ENCODE measurements around the gene ZNF354B.
A peak's percentile ranks its signal among the peaks of the same experiment; 100 is the strongest.
"Not testable (repeated sequence)": the region's sequence is repeated elsewhere in the genome, so short reads cannot be mapped to it uniquely, and the experiment has no call there.

Gene ZNF354B

DNA sequence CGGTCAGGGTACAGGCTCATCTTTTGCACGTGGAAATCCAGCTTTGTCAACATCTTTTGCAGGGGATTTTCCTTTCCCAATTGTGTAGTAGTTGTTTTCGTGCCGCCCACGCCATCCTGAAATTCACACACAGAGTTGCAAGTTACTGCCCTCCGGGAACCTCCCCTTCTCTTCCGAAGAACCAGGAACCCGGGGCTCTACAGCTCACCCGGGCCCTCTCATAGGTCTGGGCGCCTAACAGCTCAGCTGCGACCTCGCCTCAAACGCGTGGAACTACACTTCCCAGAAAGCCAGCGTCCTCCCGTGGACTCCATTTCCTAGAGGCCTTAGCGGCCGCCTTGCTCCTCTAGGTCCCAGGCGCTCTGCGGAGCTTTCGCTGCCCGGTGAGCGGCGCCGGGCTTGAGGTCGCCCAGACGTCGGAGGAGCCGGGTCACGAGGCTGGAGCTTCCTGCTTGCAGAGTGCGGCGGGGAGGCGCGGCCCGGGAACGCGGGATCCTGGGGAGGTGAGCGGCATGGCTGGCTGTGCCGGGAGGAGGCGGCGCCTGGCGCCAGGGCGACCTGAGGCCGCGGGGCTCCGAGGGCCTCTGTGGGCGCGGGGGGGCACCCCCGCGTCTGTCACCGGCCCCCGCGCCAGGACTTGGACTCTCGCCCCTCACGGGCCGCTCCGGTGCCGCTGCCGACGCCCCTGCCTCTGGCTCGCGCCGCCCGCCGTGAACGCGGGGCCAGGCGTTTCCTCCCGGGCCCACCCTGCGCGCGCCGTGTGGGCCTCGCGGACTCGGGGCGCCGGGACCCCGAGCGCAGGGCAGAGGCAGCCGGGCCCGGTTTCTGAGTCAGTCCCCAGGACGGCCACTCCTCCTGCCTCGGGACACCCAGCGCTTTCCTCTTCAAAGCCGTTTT is at the start of gene ZNF354B:
Gene ZNF354B, plus strand, starts transcription at position 329 of the 897 bp plus-strand sequence. CDS start 1,095 bp downstream, outside the sequence.
- peak; percentile 95 to 97 for DNase-seq

DNA sequence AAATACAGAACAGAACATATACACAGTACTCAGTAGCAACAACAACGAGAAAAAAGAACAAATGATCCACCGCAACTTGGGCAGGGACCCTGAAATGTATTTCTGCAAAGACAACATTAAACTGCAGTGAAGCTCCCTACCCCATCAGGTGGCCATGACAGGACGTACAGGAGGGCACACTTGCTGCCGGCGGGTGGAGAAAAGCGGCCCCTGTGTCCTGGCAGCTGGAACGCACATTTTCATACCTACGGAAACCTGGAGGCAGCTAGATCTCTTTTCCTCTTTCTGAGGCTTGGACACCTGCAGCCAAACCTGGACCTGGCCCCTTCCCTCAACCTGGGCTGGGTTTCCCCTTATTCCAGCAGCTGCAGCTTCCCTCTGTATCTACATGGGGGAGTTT is 42.2 kb upstream of the ZNF354B start:
- DNase-seq = no peak

DNA sequence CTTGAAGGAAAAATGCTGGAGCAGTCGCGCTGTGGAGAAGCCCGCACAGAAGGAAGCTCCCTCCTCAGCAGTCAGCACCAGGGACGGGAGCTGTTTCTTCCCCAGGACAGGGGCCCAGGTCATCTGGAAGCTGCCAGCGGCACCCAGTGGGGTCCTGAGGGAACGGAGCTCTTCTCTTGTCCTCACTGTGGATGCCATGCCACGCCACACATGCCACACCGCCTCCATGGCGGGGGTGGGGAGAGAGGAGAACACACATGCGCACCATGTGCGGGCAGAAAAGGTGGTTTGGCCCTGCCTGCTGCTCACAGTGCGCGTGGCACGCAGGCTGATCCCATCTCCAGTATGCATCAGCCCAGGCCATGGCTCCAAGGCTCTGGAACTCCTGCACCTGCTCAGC is 41.7 kb upstream of the ZNF354B start:
- no peak for DNase-seq

DNA sequence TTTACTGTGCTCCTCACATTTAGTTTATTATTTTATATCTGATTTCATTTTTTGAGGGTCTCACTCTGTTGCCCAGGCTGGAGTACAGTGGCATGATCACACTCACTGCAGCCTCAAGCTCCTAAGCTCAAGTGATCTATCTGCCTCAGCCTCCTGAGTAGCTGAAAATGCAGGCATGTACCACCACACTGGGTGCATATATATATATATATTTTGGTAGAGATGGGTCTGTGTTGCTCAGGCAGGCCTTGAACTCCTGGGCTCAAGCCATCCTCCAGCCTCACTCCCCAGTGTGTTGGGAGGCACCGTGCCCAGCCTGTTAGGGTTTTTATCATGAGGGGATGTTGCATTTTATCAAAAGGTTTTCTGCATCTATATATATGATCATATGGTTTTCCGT is 39.8 kb upstream of the ZNF354B start:
- DNase-seq = no peak

DNA sequence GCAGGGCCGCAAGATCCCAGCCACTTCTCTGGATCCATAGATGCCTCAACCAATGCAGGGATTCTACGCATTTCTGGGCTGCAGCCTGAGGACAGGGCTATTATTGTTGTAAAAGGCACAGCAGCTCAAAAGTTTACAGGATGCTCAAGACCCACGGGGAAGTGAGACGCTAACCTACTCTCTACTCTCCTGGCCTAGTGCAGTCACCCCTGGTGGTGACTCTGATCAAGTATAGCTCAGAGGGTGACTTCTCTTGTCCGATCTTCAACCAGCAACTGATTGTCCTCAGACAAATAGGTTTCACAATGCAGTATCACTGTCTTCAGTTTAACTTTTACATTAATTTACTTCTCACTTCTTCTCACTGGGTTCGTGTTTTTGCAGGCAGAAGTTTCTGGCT is 34.3 kb upstream of the ZNF354B start:
- no peak for DNase-seq

DNA sequence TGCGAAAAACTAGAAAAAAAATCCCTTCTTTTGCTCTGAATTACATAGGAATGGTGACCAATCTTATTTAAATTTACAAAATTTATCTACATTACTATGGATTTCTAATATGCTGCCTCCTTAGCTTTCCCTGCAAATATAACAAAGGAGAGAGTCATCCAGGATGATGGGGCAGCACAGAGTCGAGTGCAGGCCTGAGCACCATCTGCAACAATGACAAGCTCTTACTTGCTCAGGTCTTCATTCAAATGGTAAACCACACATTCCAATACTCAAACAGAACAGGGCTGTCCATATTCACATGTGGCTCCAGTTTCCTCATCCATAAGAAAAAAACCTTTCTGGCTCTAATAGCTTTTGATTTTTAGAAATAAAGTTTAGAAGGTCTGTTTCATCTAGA is 33.5 kb upstream of the ZNF354B start:
- no peak for DNase-seq

DNA sequence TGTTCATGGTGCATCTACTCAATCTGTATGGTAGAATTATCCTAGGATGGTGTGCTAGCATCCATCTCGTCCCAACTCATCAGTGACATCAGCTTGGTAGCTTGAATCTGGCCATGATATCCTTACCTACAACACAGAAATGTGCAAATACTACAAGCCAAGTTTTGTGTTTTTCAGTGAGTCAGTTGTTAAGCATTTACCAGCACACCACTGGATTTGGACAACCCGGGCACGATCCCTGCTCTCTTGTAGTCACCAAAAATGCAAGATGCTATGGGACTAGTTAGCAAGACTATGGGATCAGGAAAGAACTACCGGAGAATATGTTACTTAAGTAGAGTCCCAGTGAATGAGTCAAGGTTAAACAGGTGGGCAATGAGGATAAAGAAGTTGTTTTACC is 32.1 kb upstream of the ZNF354B start:
- DNase-seq = no peak

DNA sequence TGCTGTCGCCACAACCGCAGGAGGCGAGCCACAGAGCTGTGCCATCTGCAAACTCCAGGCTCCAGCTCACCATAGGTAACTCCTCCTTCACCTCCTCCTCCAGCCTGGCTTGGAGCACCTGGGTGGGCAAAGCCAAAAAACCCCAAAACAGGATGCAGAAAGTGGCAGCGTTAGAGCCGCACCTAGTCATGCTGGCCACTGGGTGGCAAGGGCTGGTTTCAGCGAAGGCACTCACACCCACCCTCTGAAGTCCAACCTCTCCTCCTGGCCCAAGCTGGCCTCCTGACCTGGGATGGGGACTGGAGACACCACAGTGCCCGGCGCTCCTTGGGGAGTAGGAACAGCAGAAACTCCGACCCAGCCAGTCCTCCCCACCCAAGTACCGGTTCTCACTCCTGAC is 28.7 kb upstream of the ZNF354B start:
- no peak for DNase-seq

DNA sequence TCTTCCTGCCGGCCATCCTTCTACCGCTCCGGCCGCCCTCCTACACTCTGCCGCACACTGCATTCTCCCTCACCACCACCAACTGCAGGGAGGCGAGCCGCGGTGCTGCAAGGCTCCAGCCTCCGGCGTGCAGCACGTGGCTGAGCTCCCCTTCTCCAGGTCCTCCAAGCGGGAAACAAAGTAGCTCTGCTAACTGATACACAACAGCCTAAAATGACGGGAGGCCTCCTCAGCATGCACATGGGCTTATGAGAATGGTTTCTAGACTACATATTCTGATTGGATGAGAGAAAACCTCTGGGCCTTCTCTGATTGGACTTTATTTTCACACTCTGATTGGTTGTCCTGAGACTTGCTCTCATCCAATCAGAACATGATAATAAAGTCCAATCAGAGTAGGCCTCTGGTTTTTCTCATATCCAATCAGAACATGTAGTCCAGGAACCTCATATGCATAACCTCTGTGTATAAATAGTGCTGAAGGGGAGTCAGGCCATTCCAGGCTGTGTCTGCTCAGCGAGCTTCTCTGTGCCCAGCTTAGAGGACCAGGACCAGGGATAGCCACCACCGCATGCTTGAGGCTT is 27.0 kb upstream of the ZNF354B start:
- no peak for DNase-seq

DNA sequence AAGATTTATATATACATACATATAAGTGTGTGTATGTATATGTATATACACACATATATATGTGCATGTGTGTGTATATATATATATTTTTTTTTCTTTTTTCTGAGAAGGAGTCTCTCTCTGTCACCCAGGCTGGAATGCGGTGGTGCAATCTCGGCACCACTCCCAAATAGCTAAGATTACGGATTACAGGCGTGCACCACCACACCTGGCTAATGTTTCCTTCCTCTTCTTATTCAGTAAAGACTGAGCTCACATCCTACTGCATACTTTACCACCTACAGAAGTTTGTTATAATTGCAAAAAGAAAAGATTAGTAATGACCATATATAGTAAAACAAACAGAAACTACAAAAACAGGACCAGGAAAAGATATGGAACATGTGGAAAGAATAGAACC is 23.1 kb upstream of the ZNF354B start:
- DNase-seq = no peak

DNA sequence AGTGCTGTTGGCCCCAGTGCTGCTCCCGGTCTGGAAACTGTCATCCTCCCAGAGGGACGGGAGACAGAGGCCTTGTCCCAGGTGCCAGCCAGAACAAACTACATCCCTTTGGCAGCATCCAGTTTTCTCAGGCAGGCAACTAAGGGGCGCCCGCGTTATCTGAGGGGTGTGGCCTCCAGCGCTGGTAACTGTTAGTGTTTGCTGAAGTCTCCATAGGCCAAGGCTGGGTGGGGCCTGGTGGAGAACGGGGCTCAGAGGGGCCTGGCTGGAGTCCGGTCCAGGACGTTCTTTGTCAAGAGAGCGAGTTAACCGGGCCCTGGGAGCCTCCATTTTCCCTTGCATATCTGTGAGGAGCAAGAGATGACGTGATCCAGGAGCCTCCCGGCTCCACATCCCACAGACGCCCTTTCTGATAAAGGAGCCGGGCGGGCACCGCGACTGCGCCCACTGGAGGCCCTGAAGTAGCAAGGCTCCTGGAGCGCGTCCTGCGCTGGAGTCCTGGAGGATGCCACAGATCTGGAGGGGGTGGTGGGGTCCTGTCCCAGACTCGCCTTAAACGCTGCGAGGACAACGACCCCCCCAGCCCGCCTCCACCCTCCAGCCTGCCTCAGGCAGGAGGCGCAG is 20.9 kb upstream of the ZNF354B start:
- not testable (repeated sequence) for DNase-seq

DNA sequence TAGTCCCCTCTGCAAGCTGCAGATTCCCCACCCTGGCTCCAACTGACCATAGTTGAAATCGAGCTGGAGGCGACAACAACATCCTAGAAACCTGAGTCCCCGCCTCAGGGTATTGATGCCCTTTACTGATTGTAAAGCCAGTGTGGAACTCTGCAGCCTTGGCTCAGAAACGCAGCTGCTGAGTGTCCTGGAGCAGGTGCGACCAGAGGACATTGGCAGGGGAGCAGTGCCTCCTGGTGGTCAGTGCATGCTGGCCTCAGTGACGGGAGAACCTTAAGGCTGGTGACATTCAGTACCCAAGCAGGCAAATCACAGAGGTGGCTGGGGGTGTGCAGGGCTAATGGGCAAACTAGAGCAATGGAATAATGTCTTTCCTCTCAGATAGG is 20.4 kb upstream of the ZNF354B start:
- peak in 1 of 2 experiments; percentile 3 for DNase-seq

DNA sequence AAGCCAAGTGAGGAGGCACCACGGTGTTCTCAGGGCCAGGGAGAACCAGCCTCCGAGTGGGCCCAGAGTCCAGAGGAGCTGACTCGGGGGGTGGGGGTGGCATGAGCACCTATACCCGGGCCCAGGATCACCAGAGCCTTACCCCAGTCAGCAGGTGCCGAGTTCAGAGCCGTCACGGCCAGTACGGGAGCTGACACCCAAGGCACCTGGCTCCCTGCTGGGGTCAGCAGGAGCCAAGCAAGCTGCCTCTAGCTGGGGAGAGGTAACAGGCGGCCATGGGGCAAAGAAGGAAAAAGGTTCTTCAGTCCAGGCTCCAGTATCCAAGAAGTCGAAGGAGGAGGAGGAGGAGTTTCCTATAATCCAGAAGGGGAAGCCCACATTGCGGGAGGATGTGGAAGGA is 19.4 kb upstream of the ZNF354B start:
- DNase-seq = not testable (repeated sequence)

DNA sequence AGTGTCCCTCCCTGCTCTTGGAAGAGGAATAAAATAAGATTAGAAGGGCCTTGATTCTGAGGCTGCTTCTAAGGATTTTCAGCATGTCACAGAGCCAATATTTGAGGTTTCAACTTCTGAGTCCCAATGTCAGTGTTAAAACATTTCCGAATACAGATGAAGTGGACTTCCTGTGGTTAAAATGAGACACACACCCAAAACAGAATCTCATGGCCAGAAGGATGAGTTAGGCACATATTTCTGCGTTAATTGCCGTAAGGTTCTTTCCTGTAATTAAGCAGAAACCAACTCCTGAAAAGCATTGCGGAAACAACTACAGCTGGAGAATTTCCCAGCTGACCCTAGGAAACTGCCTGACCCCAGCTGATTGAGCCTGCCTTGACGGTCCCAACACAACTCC is 10.4 kb upstream of the ZNF354B start:
- no peak for DNase-seq

DNA sequence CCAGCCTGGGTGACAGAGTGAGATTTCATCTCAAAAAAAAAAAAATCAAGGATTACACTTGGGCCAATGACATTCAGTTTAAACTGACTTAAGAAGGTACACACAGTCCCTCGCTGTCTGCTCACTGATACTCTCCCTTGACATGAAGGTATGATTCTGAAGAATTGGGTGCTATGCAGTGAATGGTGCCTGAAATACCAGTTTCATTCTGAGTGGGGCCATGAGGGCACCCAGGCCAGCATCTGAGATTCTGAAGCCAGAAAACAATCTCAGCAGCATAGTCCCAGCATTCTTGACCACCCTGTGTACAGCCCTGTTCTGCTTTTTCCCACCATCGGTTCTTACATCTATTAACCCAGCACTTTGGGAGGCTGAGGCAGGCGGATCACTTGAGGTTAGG is 7.8 kb upstream of the ZNF354B start:
- no peak for DNase-seq

DNA sequence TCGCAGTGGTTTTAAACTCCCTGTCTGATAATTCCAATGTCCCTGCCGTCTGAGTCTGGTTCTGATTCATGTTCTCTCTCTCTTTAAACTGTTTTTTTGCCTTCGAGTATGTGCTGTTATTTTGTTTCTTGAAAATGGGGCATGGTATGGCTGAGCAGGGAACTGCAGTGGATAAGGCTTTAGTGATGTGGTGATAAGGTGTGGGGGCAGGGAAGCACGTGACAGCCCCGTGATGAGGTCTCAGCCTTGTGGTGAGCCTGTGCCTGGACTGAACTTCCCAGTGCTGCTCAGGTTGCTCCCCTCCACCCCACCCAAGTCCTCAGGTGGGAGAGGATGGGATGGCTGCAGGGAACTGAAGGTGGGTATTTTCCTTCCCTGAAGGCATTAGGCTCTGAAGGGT is 5.5 kb upstream of the ZNF354B start:
- no peak for DNase-seq

DNA sequence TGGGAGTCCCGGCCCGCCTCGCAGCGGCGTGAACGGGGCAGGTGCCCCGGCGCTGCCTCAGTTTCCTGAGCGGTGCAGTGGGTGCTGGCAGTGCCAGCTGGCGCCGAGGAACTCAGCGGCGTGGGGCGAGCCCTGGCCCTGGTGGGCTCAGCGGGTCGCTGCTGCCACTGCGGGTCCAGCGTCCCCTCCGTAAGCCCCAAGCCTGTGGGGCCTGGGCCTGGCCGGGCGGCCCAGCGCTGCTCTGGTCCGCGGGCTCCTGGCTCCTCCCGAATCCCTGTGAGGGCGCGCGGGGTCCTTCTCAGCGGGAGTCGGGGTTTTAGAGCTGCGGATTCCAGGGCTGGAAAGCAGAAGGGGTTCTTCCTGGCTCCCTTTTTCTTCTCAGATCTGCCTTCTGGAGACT is 862 bp downstream of the ZNF354B start:
- DNase-seq = not testable (repeated sequence)

DNA sequence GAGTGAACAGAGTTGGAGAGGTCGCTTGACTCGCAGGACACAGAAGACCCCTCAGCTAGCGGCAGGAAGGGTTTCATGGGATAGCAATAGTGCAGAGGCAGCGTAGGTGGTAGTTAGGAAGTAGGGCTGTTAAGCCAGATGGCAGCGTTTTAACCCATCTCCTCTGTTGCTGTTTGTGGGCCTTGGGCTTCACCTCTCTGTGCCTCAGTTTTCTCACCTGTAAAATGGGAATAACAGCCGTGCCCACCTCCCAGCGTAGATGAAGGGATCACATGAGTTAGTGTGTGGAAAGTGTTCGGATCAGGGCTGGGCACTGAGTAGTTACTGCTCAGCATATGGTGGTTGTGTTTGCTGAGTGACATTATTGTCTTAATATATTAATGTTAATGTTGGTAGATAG is 1.9 kb downstream of the ZNF354B start:
- DNase-seq = no peak

DNA sequence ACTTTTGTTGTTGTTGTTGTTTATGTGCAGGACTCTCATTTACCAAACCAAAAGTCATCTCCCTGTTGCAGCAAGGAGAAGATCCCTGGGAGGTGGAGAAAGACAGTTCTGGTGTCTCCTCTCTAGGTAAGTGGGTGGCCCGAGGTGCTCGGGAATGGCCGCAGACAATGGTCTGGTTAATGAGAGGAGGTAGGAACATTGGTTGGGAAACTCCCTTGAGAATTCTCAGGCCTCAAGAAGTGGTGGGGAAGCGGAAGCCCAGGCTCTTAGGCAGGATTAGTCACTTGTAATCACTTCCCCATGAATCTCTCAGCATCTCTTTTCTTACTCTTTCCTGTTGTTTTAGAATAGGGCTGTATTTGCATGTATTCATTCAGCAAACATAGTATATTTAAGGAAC is 7.2 kb downstream of the ZNF354B start:
- no peak for DNase-seq

DNA sequence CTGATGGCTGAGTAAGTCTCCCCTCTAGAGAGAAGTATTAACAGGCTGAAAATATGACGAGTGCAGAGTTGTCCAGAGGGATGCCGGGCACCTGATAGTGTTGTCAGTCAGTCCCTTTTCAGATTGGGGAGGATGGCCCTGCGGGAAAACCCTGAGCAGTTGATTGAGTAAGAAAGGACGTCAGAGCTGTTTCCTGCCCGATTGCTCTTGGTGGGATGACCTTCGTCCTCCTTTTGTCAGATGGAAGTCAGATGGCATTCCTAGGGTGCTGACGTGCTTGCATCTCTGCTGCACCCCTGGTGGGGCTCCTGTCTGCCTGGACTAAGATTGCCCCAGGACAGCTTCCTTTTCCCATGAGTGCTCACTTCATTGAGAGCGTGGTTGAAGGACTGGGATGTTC is 9.8 kb downstream of the ZNF354B start:
- DNase-seq = no peak

DNA sequence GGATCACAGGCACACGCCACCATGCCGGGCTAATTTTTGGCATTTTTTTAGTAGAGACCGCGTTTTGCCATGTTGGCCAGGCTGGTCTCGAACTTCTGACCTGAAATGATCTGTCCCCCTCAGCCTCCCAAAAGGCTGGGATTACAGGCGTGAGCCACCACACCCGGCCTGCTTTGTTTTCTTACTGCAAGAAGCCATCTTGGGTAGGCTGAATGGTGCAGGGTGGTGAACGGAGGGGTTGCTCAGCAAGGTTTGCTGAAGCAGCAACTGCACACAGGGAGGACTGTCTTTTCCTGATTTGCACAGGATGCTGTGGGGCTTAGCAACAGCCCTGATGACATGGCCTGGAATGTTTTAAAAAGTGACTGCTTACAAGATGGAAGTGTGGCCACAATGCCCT is 10.7 kb downstream of the ZNF354B start:
- DNase-seq = no peak

DNA sequence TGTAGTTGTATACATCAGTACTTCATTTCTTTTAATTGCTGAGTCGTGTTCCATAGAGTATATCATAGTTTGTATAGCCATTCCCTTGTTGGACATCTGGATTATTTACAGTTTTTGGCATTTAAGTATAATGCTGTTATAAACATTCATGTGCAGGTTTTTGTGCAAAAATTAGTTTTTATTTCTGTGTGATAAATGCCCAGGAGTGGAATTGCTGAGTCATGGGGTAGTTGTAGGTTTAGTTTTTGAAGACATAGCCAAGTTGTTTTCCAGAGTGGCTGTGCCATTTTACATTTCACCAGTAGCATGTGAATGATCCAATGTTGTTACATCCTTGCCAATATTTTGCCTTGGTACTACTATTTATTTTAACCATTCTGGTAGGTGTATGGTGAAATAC is 12.5 kb downstream of the ZNF354B start:
- DNase-seq = no peak

DNA sequence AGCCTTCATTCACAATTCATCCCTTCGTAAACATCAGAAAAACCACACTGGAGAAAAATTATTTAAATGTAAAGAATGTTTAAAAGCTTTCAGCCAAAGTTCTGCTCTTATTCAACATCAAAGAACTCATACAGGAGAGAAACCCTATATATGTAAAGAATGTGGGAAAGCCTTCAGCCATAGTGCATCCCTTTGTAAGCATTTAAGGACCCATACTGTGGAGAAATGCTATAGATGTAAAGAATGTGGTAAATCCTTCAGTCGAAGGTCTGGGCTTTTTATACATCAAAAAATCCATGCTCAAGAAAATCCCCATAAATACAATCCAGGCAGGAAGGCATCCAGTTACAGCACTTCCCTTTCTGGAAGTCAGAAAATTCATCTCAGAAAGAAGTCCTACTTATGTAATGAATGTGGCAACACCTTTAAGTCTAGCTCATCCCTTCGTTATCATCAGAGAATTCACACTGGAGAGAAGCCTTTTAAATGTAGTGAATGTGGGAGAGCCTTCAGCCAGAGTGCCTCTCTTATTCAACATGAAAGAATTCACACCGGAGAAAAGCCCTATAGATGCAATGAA is 23.5 kb downstream of the ZNF354B start:
- DNase-seq = not testable (repeated sequence)

Data from Kasumi-1 (cell line).